GM10266 (cell line): Measurements from ENCODE around the gene SUV39H2.

ENCODE experiments used
- DNase-seq: peaks from one replicate; pipeline ENCODE4 v3.0.0; 2012; ENCODE audit errors: extremely low spot score
- CTCF ChIP-seq: IDR thresholded peaks from 2 replicates; pipeline ENCODE4 v1.5.1; 2012; ENCODE audit warnings: mild to moderate bottlenecking, low read depth; ENCODE audit not compliant: control insufficient read depth, insufficient read depth; ENCODE audit errors: missing control alignments

The SUV39H2 gene, protein sequence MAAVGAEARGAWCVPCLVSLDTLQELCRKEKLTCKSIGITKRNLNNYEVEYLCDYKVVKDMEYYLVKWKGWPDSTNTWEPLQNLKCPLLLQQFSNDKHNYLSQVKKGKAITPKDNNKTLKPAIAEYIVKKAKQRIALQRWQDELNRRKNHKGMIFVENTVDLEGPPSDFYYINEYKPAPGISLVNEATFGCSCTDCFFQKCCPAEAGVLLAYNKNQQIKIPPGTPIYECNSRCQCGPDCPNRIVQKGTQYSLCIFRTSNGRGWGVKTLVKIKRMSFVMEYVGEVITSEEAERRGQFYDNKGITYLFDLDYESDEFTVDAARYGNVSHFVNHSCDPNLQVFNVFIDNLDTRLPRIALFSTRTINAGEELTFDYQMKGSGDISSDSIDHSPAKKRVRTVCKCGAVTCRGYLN

DNA sequence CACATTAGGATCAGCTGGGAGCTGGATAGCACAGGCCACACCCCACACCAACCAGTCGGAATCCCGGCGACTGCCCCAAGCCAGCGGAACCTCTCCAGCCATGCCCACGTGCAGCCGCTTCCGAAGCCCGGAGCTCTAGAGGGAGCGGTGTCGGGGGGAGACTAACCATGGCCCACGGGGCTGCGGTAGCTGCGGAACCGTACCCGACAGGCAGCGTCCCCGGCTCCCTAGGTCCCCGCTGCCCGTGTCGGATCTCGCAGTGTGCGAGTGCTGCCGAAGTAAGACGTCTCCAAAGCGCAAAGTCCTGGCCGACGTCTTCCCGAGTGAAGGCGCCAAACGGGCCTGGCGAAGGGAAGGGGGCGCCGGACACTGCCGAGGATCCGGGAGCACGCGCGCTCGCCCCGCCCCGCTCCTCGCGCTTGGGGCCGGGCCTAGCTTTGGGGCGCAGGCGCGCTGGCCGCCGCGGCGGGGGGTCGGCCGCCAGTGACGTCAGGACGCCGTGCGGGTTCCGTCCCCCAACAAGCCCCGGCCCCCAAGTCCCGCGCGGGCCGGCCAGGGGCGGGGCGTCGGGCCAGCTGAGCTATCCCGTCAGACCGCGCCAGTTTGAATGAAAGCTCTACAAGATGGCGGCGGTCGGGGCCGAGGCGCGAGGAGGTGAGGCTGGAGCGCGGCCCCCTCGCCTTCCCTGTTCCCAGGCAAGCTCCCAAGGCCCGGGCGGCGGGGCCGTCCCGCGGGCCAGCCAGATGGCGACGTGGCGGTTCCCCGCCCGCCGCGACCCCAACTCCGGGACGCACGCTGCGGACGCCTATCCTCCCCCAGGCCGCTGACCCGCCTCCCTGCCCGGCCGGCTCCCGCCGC lies at the start of gene SUV39H2:
Gene SUV39H2 (plus strand): TSS at position 601 of the 858 bp plus-strand sequence. CDS start 23 bp downstream, at position 624.
- TF ChIP-seq CTCF = peak; percentile 31
- DNase-seq = peak; percentile 100

GRCh38 chr10:14833106-14833505 lies 45.6 kb upstream of the SUV39H2 start:
- TF ChIP-seq CTCF = no peak
- DNase-seq = no peak

DNA sequence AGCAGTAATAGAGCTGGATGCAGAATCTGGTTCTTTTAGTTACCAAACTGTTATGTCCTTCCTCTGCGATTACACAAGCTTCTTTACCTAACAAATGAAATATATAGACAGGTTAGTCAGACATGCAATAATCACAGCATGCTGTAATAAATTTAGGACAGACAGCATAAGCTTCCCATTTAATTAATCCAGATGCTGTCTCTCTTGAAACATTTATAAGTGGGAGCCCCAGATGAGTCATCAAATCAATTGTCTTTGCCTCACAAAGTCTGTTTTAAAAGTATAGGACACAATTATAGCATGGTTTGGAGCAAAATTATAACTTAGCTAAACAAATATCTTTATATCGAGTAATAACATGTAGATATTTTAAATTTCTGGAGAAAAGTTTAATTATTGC lies 42.5 kb upstream of the SUV39H2 start:
- no peak for DNase-seq
- TF ChIP-seq CTCF = no peak

GRCh38 chr10:14837003-14837756 lies 41.5 kb upstream of the SUV39H2 start:
- DNase-seq = no peak
- TF ChIP-seq CTCF = no peak

GRCh38 chr10:14837757-14838581 lies 40.7 kb upstream of the SUV39H2 start, which contains the start of the genes CDNF, HSPA14 and MSANTD7:
CDNF (minus strand) TSS chr10:14838037; CDS start chr10:14837946, 91 bp downstream.
HSPA14 (plus strand) TSS chr10:14838306; CDS start chr10:14838403, 97 bp downstream.
MSANTD7 (plus strand) TSS chr10:14838306; CDS start chr10:14842285, 3,979 bp downstream.
- TF ChIP-seq CTCF = no peak
- DNase-seq = peak; percentile 97

DNA sequence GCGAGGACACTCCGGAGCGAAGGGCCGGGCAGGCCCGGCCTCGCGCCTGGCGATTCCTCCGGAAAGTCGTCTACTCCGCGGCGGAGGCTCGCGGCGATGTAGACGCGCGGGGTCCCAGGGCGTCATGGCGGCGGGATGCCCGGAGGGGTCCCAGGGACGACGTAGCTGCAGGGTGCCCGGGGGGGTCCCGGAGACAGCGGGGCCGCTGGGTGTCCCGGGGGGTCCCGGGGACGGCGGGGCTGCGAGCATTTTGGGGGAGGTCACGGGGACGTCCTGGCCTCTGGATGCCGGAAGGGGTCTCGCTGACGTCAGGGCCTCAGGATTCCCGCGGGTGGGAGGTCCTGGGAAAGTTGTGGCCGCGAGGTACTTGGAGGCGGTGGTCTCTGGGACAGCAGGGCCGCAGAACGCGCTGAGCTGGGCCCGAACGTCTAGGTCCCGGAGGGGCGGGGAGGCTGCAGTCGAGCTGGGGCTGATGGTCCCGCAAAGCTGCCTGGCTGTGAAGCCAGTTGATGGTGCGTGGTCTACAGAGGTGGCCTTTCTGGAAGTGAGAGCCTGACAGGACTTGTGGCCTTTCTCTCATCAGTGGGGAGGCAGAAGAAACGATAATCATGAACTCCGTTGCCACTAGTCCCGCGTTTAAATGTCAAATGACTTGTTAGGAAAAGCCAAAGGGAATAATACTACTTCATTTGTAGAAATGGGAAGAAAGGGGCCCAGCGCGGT lies 39.9 kb upstream of the SUV39H2 start:
- no peak for TF ChIP-seq CTCF
- peak; percentile 42 for DNase-seq
